HEK293 (cell line): ENCODE data around the gene RPN1.

ENCODE experiments used
- CTCF ChIA-PET: fragments of 350-600 bp; formaldehyde crosslinking; extraction: SDS; loops from one replicate; lab custom pipeline; 2021; ENCODE audit warnings: antibody characterized with exemption; lab: Yijun Ruan, JAX
- POLR2A ChIA-PET: fragments of 300-600 bp; formaldehyde crosslinking; extraction: SDS; loops from one replicate; lab custom pipeline; 2020; ENCODE audit warnings: antibody characterized with exemption, inconsistent platforms; lab: Yijun Ruan, JAX
- H3K27ac ChIP-seq: fragments of 200-500 bp; sonication (Bioruptor generic); 2 replicates; pipeline ENCODE4 v1.5.1; 2014; ENCODE audit warnings: low read depth, low read length, control low read depth, inconsistent platforms; ENCODE audit errors: extremely low read depth
- H3K36me3 ChIP-seq, 2 experiments: fragments of 200-500 bp in 1 of 2; sonication (Bioruptor generic) in 1 of 2; 1 replicate in 1 of 2; 2 replicates in 1 of 2; pipeline ENCODE4 v1.5.1; 2014 to 2017; ENCODE audit warnings: inconsistent platforms in 2 of 2, low read length in 2 of 2; ENCODE audit not compliant: control insufficient read depth in 2 of 2, insufficient read depth in 1 of 2
- H3K4me1 ChIP-seq: fragments of 200-500 bp; sonication (Bioruptor generic); 2 replicates; pipeline ENCODE4 v1.5.1; 2014; ENCODE audit warnings: mild to moderate bottlenecking, low read length, inconsistent platforms; ENCODE audit not compliant: control insufficient read depth, insufficient read depth
- H3K4me3 ChIP-seq: 2 replicates; pipeline ENCODE4 v1.5.1; 2011; ENCODE audit warnings: low read depth, mild to moderate bottlenecking, control low read depth, low read length, moderate library complexity
- H3K9me3 ChIP-seq: fragments of 200-500 bp; sonication (Bioruptor generic); 2 replicates; pipeline ENCODE4 v1.5.1; 2014; ENCODE audit warnings: low read depth, low read length, inconsistent platforms; ENCODE audit not compliant: control insufficient read depth, insufficient read depth
- AEBP2 ChIP-seq: fragments of 450-650 bp; formaldehyde crosslinking; IDR thresholded peaks from 2 replicates; pipeline ENCODE4 v1.5.1; 2016; ENCODE audit warnings: missing biosample characterization, missing genetic modification characterization, borderline replicate concordance
- EGR2 ChIP-seq: fragments of 450-650 bp; formaldehyde crosslinking; IDR thresholded peaks from 2 replicates; pipeline ENCODE4 v1.5.1; 2016; ENCODE audit warnings: low read depth, missing biosample characterization, missing genetic modification characterization
- FEZF1 ChIP-seq: fragments of 450-650 bp; formaldehyde crosslinking; IDR thresholded peaks from 2 replicates; pipeline ENCODE4 v1.5.1; 2016; ENCODE audit warnings: missing biosample characterization, missing genetic modification characterization
- GLIS1 ChIP-seq: fragments of 450-650 bp; formaldehyde crosslinking; IDR thresholded peaks from 2 replicates; pipeline ENCODE4 v1.5.1; 2016; ENCODE audit warnings: missing biosample characterization, missing genetic modification characterization
- OSR2 ChIP-seq: fragments of 450-650 bp; formaldehyde crosslinking; IDR thresholded peaks from 2 replicates; pipeline ENCODE4 v1.5.1; 2016; ENCODE audit warnings: missing biosample characterization, missing genetic modification characterization
- SCRT2 ChIP-seq: fragments of 450-650 bp; formaldehyde crosslinking; IDR thresholded peaks from 2 replicates; pipeline ENCODE4 v1.5.1; 2016; ENCODE audit warnings: missing biosample characterization, missing genetic modification characterization
- ZFP3 ChIP-seq: fragments of 450-650 bp; formaldehyde crosslinking; IDR thresholded peaks from 2 replicates; pipeline ENCODE4 v1.5.1; 2016; ENCODE audit warnings: low read depth, missing biosample characterization, missing genetic modification characterization
- ZFP69B ChIP-seq: fragments of 450-650 bp; formaldehyde crosslinking; IDR thresholded peaks from 2 replicates; pipeline ENCODE4 v1.5.1; 2016; ENCODE audit warnings: missing biosample characterization, missing genetic modification characterization
- ZIC2 ChIP-seq: fragments of 450-650 bp; formaldehyde crosslinking; IDR thresholded peaks from 2 replicates; pipeline ENCODE4 v1.5.1; 2016; ENCODE audit warnings: missing biosample characterization, missing genetic modification characterization
- ZNF114 ChIP-seq: fragments of 450-650 bp; formaldehyde crosslinking; IDR thresholded peaks from 2 replicates; pipeline ENCODE4 v1.5.0; 2017; ENCODE audit warnings: missing biosample characterization, missing genetic modification characterization
- ZNF148 ChIP-seq: fragments of 450-650 bp; formaldehyde crosslinking; IDR thresholded peaks from 2 replicates; pipeline ENCODE4 v1.5.0; 2017; ENCODE audit warnings: missing biosample characterization, missing genetic modification characterization, borderline replicate concordance
- ZNF175 ChIP-seq: fragments of 450-650 bp; formaldehyde crosslinking; IDR thresholded peaks from 2 replicates; pipeline ENCODE4 v1.5.1; 2016; ENCODE audit warnings: missing biosample characterization, missing genetic modification characterization
- ZNF239 ChIP-seq: fragments of 450-650 bp; formaldehyde crosslinking; IDR thresholded peaks from 2 replicates; pipeline ENCODE4 v1.5.1; 2016; ENCODE audit warnings: missing biosample characterization, missing genetic modification characterization
- ZNF37A ChIP-seq: fragments of 450-650 bp; IDR thresholded peaks from 2 replicates; pipeline ENCODE4 v1.5.1; 2018; ENCODE audit warnings: missing biosample characterization, missing genetic modification characterization
- ZNF394 ChIP-seq: fragments of 450-650 bp; formaldehyde crosslinking; IDR thresholded peaks from 2 replicates; pipeline ENCODE4 v1.5.1; 2016; ENCODE audit warnings: missing biosample characterization, missing genetic modification characterization, mild to moderate bottlenecking, moderate library complexity, borderline replicate concordance
- ZNF416 ChIP-seq: fragments of 450-650 bp; formaldehyde crosslinking; IDR thresholded peaks from 2 replicates; pipeline ENCODE4 v1.5.1; 2016; ENCODE audit warnings: missing biosample characterization, missing genetic modification characterization
- ZNF610 ChIP-seq: fragments of 450-650 bp; formaldehyde crosslinking; IDR thresholded peaks from 2 replicates; pipeline ENCODE4 v1.5.1; 2016; ENCODE audit warnings: missing biosample characterization, missing genetic modification characterization, borderline replicate concordance
- ZNF692 ChIP-seq: fragments of 450-650 bp; formaldehyde crosslinking; IDR thresholded peaks from 2 replicates; pipeline ENCODE4 v1.5.1; 2016; ENCODE audit warnings: missing biosample characterization, missing genetic modification characterization
- ZNF785 ChIP-seq: fragments of 450-650 bp; formaldehyde crosslinking; IDR thresholded peaks from 2 replicates; pipeline ENCODE4 v1.5.1; 2016; ENCODE audit warnings: missing biosample characterization, missing genetic modification characterization
- ZSCAN16 ChIP-seq: fragments of 450-650 bp; formaldehyde crosslinking; IDR thresholded peaks from 2 replicates; pipeline ENCODE4 v1.5.1; 2016; ENCODE audit warnings: missing biosample characterization, missing genetic modification characterization
- TF ChIP-seq, protein P1 (sequence below): fragments of 450-650 bp; formaldehyde crosslinking; IDR thresholded peaks from 2 replicates; pipeline ENCODE4 v1.5.1; 2016; ENCODE audit warnings: missing biosample characterization, missing genetic modification characterization

The RPN1 gene

DNA sequence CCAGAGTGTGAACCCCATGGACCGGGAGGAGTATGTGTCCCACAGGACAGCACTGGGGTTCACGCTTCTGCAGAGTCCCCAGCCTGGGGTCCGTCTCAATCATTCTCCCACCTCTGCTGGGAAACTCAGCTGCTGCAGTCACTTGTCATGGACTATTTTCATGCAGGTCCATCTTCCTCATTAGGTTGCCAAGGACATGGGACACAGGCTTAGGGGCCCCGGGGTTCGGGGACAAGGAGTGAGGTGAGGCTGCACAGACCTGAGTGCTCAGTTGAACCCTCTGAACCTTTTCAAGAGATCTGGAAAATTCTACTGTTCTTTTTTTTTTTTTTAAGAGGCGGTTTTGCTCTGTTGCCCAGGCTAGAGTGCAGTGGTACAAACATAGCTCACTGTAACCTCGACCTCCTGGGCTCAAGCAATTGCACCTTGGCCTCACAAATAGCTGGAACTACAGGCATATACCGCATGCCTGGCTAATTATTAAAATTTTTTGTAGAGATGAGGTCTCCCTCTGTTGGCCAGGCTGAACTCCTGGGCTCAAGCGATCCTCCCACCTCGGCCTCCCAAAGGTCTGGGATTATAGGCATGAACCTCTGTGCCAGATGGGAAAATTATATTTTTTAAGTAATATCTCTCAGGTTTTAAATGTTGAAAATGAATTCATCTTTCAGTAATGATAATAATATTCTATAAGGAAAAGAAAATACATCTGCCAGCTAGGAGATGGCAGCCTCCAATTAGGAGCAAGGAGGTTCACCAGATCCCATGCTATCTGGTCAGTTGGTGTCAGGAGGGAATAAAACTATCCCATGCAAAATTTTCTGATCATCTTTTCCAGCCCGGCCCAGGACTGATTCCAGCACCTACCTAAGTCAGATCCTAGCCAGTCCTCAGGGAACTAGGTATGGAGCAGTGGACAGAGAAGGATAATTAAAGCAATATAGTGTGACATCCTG lies 45.2 kb downstream of the RPN1 start:
- H3K4me1 ChIP-seq: no peaks in the 10 kb centered on the region
- no peaks in the 10 kb centered on the region for H3K9me3 ChIP-seq
- no peaks in the 10 kb centered on the region for H3K36me3 ChIP-seq
- POLR2A ChIA-PET: no interaction called here
- TF ChIP-seq ZNF239: no peak
- no peak for TF ChIP-seq SCRT2 (tag by site-specific recombination)
- no peak for TF ChIP-seq AEBP2 (tag by site-specific recombination)
- TF ChIP-seq ZNF416 (tag by site-specific recombination): no peak
- no peak for TF ChIP-seq ZNF610
- TF ChIP-seq ZFP3 (tag by site-specific recombination): no peak
- TF ChIP-seq ZNF692: no peak
- no peak for TF ChIP-seq ZNF785
- no peak for TF ChIP-seq ZNF148 (tag by site-specific recombination)
- TF ChIP-seq ZNF37A (tag by site-specific recombination): no peak
- TF ChIP-seq ZNF394 (tag by site-specific recombination): no peak
- TF ChIP-seq ZSCAN16 (tag by site-specific recombination): no peak
- TF ChIP-seq, all 188 proteins: peak for 0
- no peak overlapping the region for H3K4me3 ChIP-seq
- CTCF ChIA-PET: interaction anchor here (0.7 to 0.9 kb wide), 3 partner anchors 9 to 630 kb away, joined by 3 to 4 read pairs (median 3); no protein-coding TSS in a partner anchor
- H3K27ac ChIP-seq: no peak overlapping the region

DNA sequence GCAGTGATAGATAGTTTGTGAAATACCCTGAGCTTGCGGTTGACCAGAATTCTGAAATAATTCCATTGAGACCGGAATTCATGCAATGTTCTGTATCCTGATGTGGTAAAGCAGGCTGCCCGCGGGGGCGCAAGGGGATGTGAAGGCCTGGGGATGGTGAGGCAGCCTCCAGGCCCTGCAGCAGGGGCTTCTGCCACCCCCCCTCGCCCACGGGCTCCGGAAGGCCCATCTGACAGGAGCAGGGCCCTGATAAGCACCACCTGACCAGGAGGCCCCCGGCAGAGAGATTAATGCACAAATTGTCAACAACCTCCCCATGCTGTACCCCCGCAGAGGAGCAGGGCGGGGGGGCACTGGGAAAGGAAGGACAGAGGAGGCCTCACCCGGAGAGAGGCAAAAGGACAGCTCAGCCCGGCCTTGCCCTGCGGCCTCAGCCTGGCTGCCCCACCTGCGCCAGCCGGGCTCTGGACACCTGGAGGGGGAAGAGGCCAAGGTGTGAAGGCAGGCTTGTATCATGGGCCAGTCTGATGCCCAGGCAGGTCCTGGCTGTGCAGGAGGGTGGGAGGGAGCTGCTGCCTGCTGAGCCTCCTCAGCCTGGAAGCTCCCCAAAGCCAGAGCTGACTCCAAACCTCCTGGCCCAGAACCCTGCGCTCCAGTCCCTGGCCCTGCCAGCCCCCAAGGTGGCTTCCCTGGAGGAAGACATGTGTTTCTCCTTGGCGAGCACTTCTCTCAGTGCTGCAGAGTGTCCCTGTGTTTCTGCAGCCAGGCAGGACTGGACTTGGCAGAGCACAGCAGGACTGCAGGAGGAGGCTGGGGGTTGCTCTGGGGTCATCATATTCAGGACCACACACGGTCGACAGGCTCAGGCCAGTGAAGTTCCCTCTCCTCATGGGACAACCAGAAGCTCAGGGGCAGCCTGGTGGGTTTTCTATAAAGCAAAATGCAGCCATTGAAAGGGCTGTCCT lies 46.5 kb downstream of the RPN1 start:
- no peak overlapping the region for H3K27ac ChIP-seq
- H3K9me3 ChIP-seq: no peaks in the 10 kb centered on the region
- ChIA-PET POLR2A (no interaction called here), CTCF (interaction anchor here (0.9 to 1.7 kb wide), 2 partner anchors 14 to 509 kb away, joined by 3 to 6 read pairs; no protein-coding TSS in a partner anchor)
- no peaks in the 10 kb centered on the region for H3K36me3 ChIP-seq
- H3K4me3 ChIP-seq: no peak overlapping the region
- no peaks in the 10 kb centered on the region for H3K4me1 ChIP-seq
- no peak for TF ChIP-seq ZNF114
- no peak; the same call in none of the 2 replicates for TF ChIP-seq ZIC2 (tag by site-specific recombination)
- TF ChIP-seq EGR2 (tag by site-specific recombination): no peak
- no peak for TF ChIP-seq FEZF1 (tag by site-specific recombination)
- TF ChIP-seq ZFP69B (tag by site-specific recombination): no peak
- TF ChIP-seq, protein P1, sequence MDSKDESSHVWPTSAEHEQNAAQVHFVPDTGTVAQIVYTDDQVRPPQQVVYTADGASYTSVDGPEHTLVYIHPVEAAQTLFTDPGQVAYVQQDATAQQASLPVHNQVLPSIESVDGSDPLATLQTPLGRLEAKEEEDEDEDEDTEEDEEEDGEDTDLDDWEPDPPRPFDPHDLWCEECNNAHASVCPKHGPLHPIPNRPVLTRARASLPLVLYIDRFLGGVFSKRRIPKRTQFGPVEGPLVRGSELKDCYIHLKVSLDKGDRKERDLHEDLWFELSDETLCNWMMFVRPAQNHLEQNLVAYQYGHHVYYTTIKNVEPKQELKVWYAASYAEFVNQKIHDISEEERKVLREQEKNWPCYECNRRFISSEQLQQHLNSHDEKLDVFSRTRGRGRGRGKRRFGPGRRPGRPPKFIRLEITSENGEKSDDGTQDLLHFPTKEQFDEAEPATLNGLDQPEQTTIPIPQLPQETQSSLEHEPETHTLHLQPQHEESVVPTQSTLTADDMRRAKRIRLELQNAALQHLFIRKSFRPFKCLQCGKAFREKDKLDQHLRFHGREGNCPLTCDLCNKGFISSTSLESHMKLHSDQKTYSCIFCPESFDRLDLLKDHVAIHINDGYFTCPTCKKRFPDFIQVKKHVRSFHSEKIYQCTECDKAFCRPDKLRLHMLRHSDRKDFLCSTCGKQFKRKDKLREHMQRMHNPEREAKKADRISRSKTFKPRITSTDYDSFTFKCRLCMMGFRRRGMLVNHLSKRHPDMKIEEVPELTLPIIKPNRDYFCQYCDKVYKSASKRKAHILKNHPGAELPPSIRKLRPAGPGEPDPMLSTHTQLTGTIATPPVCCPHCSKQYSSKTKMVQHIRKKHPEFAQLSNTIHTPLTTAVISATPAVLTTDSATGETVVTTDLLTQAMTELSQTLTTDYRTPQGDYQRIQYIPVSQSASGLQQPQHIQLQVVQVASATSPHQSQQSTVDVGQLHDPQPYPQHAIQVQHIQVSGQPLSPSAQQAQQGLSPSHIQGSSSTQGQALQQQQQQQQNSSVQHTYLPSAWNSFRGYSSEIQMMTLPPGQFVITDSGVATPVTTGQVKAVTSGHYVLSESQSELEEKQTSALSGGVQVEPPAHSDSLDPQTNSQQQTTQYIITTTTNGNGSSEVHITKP (tag by site-specific recombination): no peak
- TF ChIP-seq ZNF416 (tag by site-specific recombination): no peak
- TF ChIP-seq ZNF175: no peak
- TF ChIP-seq ZNF692: no peak
- TF ChIP-seq GLIS1: peak; percentile 91
- no peak for TF ChIP-seq OSR2 (tag by site-specific recombination)
